IMR-90 (cell line): ENCODE measurements around the gene CIDEA. TPM values are rescaled to one million over a fixed set of nuclear protein-coding genes. Genes with fewer than 3 reads are reported as not detected.

Experiments used
- ATAC-seq: fragments of 200-7000 bp; cut with Tn5 transposase; 2 replicates; pipeline ENCODE4 v1.9.1; 2020; ENCODE audit warnings: low read depth, mild to moderate bottlenecking, moderate library complexity
- BruUV-seq: library from RNA; stranded (reverse); fragments of 400-500 nt; replicated peaks from 2 replicates; lab custom pipeline; 2021; lab: Mats Ljungman, UMichigan
- CTCF ChIA-PET: fragments of 300-600 bp; formaldehyde crosslinking; extraction: SDS; loops from one replicate; lab custom pipeline; 2021; ENCODE audit warnings: antibody characterized with exemption; lab: Yijun Ruan, JAX
- POLR2A ChIA-PET: fragments of 300-600 bp; sonication (Branson Sonifier 250); formaldehyde crosslinking; loops from one replicate; lab custom pipeline; 2022; ENCODE audit warnings: antibody characterized with exemption; ENCODE audit not compliant: unreplicated experiment; lab: Charles Lee
- DNase-seq: peaks from one replicate; pipeline ENCODE4 v3.0.0; 2013
- H2AFZ ChIP-seq: replicated peaks from 2 replicates; pipeline ENCODE3; 2013; ENCODE audit warnings: low read length, mild to moderate bottlenecking; ENCODE audit not compliant: poor library complexity
- H2AK5ac ChIP-seq: 2 replicates; pipeline ENCODE4 v1.6.1; 2013; ENCODE audit warnings: low read depth, low read length, inconsistent platforms
- H2AK9ac ChIP-seq: replicated peaks from 2 replicates; pipeline ENCODE3; 2013; ENCODE audit warnings: mild to moderate bottlenecking, low read depth, low read length, moderate library complexity; ENCODE audit not compliant: poor library complexity
- H2BK120ac ChIP-seq: 2 replicates; pipeline ENCODE4 v1.6.1; 2013; ENCODE audit warnings: low read depth, low read length, inconsistent platforms
- H2BK15ac ChIP-seq: 3 replicates; pipeline ENCODE4 v1.6.1; 2013; ENCODE audit warnings: low read depth, low read length, inconsistent platforms
- H2BK20ac ChIP-seq: 2 replicates; pipeline ENCODE4 v1.6.1; 2013; ENCODE audit warnings: low read depth, mild to moderate bottlenecking, inconsistent platforms, low read length, moderate library complexity
- H2BK5ac ChIP-seq: 2 replicates; pipeline ENCODE4 v1.6.1; 2013; ENCODE audit warnings: mild to moderate bottlenecking, low read depth, low read length, inconsistent platforms; ENCODE audit not compliant: poor library complexity, severe bottlenecking
- H3K14ac ChIP-seq: replicated peaks from 2 replicates; pipeline ENCODE4 v1.6.1; 2013; ENCODE audit warnings: low read depth, low read length, inconsistent platforms
- H3K18ac ChIP-seq: 2 replicates; pipeline ENCODE4 v1.6.1; 2013; ENCODE audit warnings: low read depth, low read length, control low read depth
- H3K23ac ChIP-seq: 2 replicates; pipeline ENCODE4 v1.6.1; 2013; ENCODE audit warnings: low read depth, low read length, inconsistent platforms
- H3K27ac ChIP-seq: 2 replicates; pipeline ENCODE4 v1.5.1; 2013; ENCODE audit warnings: mild to moderate bottlenecking, control low read depth, low read length; ENCODE audit not compliant: insufficient read depth
- H3K27me3 ChIP-seq: 2 replicates; pipeline ENCODE4 v1.6.1; 2013; ENCODE audit warnings: low read length; ENCODE audit not compliant: control insufficient read depth, insufficient read depth
- H3K36me3 ChIP-seq: 2 replicates; pipeline ENCODE4 v1.6.1; 2013; ENCODE audit warnings: low read length, mixed read lengths; ENCODE audit not compliant: control insufficient read depth, insufficient read depth
- H3K4ac ChIP-seq: 2 replicates; pipeline ENCODE4 v1.6.1; 2013; ENCODE audit warnings: low read depth, low read length, inconsistent platforms
- H3K4me1 ChIP-seq: 2 replicates; pipeline ENCODE4 v1.6.1; 2013; ENCODE audit warnings: low read length, mixed read lengths; ENCODE audit not compliant: control insufficient read depth, insufficient read depth
- H3K4me2 ChIP-seq: 2 replicates; pipeline ENCODE4 v1.6.1; 2013; ENCODE audit warnings: low read depth, mild to moderate bottlenecking, control low read depth, low read length, moderate library complexity
- H3K4me3 ChIP-seq: 2 replicates; pipeline ENCODE4 v1.5.1; 2013; ENCODE audit warnings: low read depth, mild to moderate bottlenecking, control low read depth, low read length, moderate library complexity; ENCODE audit not compliant: insufficient read depth
- H3K56ac ChIP-seq: 2 replicates; pipeline ENCODE4 v1.6.1; 2013; ENCODE audit warnings: low read length, inconsistent platforms; ENCODE audit not compliant: insufficient read depth; ENCODE audit errors: extremely low read depth
- H3K79me1 ChIP-seq, 2 experiments: 2 replicates each; pipeline ENCODE4 v1.6.1; 2013; ENCODE audit warnings: low read length in 2 of 2, inconsistent platforms in 1 of 2, low read depth in 1 of 2
- H3K9ac ChIP-seq: 2 replicates; pipeline ENCODE4 v1.6.1; 2013; ENCODE audit warnings: low read depth, low read length, control low read depth
- H3K9me1 ChIP-seq: 2 replicates; pipeline ENCODE4 v1.6.1; 2013; ENCODE audit warnings: low read length, inconsistent platforms; ENCODE audit not compliant: insufficient read depth
- H3K9me3 ChIP-seq: 2 replicates; pipeline ENCODE4 v1.6.1; 2013; ENCODE audit warnings: low read length; ENCODE audit not compliant: control insufficient read depth, insufficient read depth
- H4K20me1 ChIP-seq: 2 replicates; pipeline ENCODE4 v1.6.1; 2013; ENCODE audit warnings: low read length, inconsistent platforms; ENCODE audit not compliant: insufficient read depth
- H4K5ac ChIP-seq: 2 replicates; pipeline ENCODE4 v1.6.1; 2013; ENCODE audit warnings: mild to moderate bottlenecking, low read depth, low read length, control low read depth
- H4K8ac ChIP-seq, 2 experiments: 2 replicates each; pipeline ENCODE4 v1.6.1; 2013; ENCODE audit warnings: low read depth in 2 of 2, low read length in 2 of 2, control low read depth in 1 of 2, inconsistent platforms in 1 of 2
- H4K91ac ChIP-seq: 2 replicates; pipeline ENCODE4 v1.6.1; 2013; ENCODE audit warnings: low read depth, low read length, inconsistent platforms; ENCODE audit not compliant: insufficient read depth
- CEBPB ChIP-seq: IDR thresholded peaks from 2 replicates; pipeline ENCODE4 v1.6.1; 2012; ENCODE audit warnings: low read depth, low read length, improper control_type of control experiment
- MAZ ChIP-seq: IDR thresholded peaks from 2 replicates; pipeline ENCODE4 v1.6.1; 2012; ENCODE audit warnings: low read depth, mild to moderate bottlenecking, low read length, improper control_type of control experiment, moderate library complexity, borderline replicate concordance
- NFE2L2 ChIP-seq: fragments of 150-350 bp; IDR thresholded peaks from 2 replicates; pipeline ENCODE4 v1.6.1; 2016; ENCODE audit warnings: low read depth, mild to moderate bottlenecking, low read length
- RAD21 ChIP-seq: IDR thresholded peaks from 2 replicates; pipeline ENCODE4 v1.6.1; 2012; ENCODE audit warnings: low read length, improper control_type of control experiment
- SMC3 ChIP-seq: fragments of 150-350 bp; IDR thresholded peaks from 2 replicates; pipeline ENCODE4 v1.6.1; 2016; ENCODE audit warnings: low read depth, mild to moderate bottlenecking, antibody characterized with exemption, low read length, moderate library complexity
- WGBS, 2 experiments: methylation state at CpG; one replicate each; pipeline versions ENCODE4 v1.1.5 to v1.1.7; 2013; ENCODE audit warnings: missing lambda C conversion rate in 2 of 2; ENCODE audit not compliant: insufficient read length in 1 of 2; ENCODE audit errors: extremely low coverage in 2 of 2; 5-methylcytosine and 5-hydroxymethylcytosine counted together
- dilution Hi-C: fragments of 300-500 bp; cut with HindIII; formaldehyde crosslinking; loops from one replicate; pipeline ENCODE4 v1.14.3; 2018; ENCODE audit warnings: low sequenced_read_pairs; ENCODE audit not compliant: unreplicated experiment
- in situ Hi-C: fragments of 300-500 bp; cut with MboI; formaldehyde crosslinking; loops from 3 replicates; pipeline ENCODE4 v1.14.3; 2019; ENCODE audit warnings: low sequenced_read_pairs, inconsistent platforms, mixed read lengths
- intact Hi-C: fragments of 100-400 bp; cut with micrococcal nuclease; formaldehyde crosslinking; loops from 2 replicates; pipeline ENCODE4 v1.10.0; 2022
- polyA plus RNA-seq, 3 experiments: library from polyadenylated mRNA; depleted of rRNA; stranded (reverse); fragments of >200 nt; gene quantifications; 2 replicates each; pipeline ENCODE4 v1.2.3, GENCODE V29; 2012; ENCODE audit warnings: low replicate concordance in 1 of 3
- total RNA-seq: library from RNA; depleted of rRNA; stranded (reverse); fragments of >200 nt; gene quantifications from 2 replicates; pipeline ENCODE4 v1.2.3, GENCODE V29; 2012
- TF ChIP-seq, protein P1 (sequence below): conservative IDR thresholded peaks from 2 replicates; pipeline ENCODE4 v1.5.1; 2012; ENCODE audit warnings: mild to moderate bottlenecking, low read depth, low read length, improper control_type of control experiment

CIDEA gene
- total and polyA plus RNA-seq, 2 of the 4 experiments (the other 2 are of a cell fraction) = not detected

DNA sequence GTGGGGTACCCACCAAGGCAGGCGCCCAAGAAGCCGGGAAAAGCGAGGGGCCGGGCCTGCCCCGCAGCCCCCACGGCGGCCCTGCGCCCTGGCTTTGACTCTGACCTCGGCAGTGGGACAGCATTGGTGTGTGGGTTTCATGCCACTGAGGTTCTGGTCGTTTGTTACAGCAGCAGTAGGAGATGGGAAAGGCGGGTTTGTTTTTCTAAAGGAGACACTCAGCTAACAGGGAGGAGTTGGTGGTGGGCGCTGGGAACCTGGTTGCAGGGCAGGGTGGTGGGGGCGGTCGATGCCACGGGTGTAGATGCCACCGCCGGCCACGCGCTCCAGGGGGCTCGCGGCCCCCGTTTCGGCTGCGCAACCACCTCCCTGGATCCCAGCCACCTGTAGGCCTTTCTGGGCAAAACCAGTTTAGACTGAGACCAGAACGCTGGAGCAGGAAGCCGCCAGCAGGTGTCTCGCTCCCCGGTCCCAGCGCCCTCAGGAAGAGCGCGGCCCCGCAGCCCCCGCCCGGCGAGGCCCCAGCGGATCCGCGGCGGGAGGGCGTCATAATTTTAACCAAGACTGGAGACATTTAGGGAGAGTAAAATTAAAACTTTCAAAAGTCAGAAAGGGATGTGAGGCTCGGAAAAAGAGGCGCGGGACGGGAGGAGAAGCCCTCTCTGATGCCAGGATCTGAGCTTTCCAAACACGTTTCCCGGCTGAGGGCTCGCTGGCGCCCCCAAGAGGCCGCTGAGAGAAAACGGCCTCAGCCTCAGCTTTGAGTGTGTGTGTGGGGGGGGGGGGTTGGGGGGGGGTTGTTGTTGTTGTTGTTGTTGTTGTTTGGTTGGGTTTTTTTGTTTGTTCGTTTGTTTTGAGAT, 17.4 kb downstream of the CIDEA start (continued):
- TF ChIP-seq, protein P1, sequence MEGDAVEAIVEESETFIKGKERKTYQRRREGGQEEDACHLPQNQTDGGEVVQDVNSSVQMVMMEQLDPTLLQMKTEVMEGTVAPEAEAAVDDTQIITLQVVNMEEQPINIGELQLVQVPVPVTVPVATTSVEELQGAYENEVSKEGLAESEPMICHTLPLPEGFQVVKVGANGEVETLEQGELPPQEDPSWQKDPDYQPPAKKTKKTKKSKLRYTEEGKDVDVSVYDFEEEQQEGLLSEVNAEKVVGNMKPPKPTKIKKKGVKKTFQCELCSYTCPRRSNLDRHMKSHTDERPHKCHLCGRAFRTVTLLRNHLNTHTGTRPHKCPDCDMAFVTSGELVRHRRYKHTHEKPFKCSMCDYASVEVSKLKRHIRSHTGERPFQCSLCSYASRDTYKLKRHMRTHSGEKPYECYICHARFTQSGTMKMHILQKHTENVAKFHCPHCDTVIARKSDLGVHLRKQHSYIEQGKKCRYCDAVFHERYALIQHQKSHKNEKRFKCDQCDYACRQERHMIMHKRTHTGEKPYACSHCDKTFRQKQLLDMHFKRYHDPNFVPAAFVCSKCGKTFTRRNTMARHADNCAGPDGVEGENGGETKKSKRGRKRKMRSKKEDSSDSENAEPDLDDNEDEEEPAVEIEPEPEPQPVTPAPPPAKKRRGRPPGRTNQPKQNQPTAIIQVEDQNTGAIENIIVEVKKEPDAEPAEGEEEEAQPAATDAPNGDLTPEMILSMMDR = peak; percentile 58

DNA sequence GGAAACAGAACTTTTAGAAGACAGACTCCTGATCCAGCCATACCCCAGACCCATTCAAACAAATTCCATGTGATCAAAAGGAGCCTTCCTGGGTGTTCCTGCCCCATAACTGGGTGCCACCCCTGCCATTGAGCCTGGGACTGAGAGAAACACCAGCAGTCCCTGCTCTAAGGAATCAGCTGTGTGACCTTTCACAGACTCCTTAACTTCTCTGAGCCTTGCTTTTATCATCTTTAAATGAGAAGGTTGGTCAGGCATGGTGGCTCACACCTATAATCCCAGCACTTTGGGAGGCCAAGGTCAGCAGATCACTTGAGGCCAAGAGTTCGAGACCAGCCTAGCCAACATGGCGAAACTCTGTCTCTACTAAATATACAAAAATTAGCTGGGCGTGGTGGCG, 20.6 kb downstream of the CIDEA start:
- Histone ChIP-seq H4K91ac (no peak overlapping the region), H3K9me1 (peaks cover 5% of the 10 kb centered on the region; the same call in 1 of the 2 replicates), H2AFZ (no peak overlapping the region), H3K4ac (no peak overlapping the region), H3K18ac (no peak overlapping the region), H3K4me1 (peaks cover 10% of the 10 kb centered on the region), H2BK5ac (no peak overlapping the region), H3K9me3 (no peaks in the 10 kb centered on the region), H4K8ac (no peak overlapping the region), H3K9ac (no peak overlapping the region), H3K36me3 (no peaks in the 10 kb centered on the region), H3K79me1 (peaks cover 6 to 16% of the 10 kb centered on the region in 2 experiments; a peak in 3 of 4 replicates), H2BK20ac (no peak overlapping the region), H3K14ac (no peak overlapping the region), H4K20me1 (no peaks in the 10 kb centered on the region; the same call in 1 of the 2 replicates), H2BK120ac (no peak overlapping the region), H2AK5ac (no peak overlapping the region; the same call in 1 of the 2 replicates), H3K56ac (no peak overlapping the region), H4K5ac (no peak overlapping the region), H3K27me3 (no peaks in the 10 kb centered on the region), H3K4me3 (no peak overlapping the region), H2BK15ac (no peak overlapping the region), H3K27ac (no peak overlapping the region), H3K23ac (no peak overlapping the region), H2AK9ac (no peak overlapping the region), H3K4me2 (no peak overlapping the region)
- ChIA-PET POLR2A (no interaction called here), CTCF (no interaction called here)
- TF ChIP-seq SMC3 (no peak), NFE2L2 (no peak), MAZ (no peak), RAD21 (no peak), CEBPB (no peak)
- TF ChIP-seq, protein P1 = no peak
- WGBS, 2 experiments = no CpG with 5 or more reads among the region's 4 CpGs
- no peak for ATAC-seq
- dilution Hi-C loops (no loop called here), in situ Hi-C loops (loop anchor here (5.0 kb wide), 1 partner anchor 33 kb away; the partner anchor contains the start of gene TUBB6), intact Hi-C loops (loop anchor here (10.0 kb wide), 1 partner anchor 330 kb away; no protein-coding TSS in a partner anchor)
- DNase-seq = no peak
- BruUV-seq = no TSS peak
